ENCODE results near the gene TOLLIP.
A peak's percentile ranks its signal among the peaks of the same experiment; 100 is the strongest.
"Not testable (repeated sequence)": the region's sequence is repeated elsewhere in the genome, so short reads cannot be mapped to it uniquely, and the experiment has no call there.

Gene TOLLIP

GRCh38 chr11:1343391-1344055, 34.1 kb upstream of the TOLLIP start:
- DNase-seq = no peak

- DNase-seq = no peak
Measured at GRCh38 chr11:1342946-1343345, 33.5 kb upstream of the TOLLIP start.

DNA sequence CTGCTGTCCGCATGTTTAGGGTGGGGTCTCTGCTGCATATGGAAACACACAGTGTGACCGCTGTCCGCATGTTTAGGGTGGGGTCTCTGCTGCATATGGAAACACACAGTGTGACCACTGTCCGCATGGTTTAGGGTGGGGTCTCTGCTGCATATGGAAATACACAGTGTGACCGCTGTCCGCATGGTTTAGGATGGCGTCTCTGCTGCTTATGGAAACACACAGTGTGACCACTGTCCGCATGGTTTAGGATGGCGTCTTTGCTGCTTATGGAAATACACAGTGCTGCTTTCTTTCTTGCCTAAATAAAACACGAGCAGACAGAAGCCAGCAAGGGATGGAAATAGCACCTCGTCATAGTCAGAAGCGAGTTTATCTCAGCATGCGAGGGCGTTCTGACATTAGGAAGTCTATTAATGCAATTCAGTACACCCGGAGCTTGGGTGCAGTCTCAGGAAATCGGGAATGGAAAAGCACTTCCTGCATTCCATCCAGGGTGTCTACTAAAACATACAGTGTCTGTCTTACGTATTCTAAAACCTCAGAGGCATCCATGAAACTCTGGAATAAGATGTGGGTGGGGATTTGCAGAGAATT, 32.6 kb upstream of the TOLLIP start:
- DNase-seq = no peak

DNA sequence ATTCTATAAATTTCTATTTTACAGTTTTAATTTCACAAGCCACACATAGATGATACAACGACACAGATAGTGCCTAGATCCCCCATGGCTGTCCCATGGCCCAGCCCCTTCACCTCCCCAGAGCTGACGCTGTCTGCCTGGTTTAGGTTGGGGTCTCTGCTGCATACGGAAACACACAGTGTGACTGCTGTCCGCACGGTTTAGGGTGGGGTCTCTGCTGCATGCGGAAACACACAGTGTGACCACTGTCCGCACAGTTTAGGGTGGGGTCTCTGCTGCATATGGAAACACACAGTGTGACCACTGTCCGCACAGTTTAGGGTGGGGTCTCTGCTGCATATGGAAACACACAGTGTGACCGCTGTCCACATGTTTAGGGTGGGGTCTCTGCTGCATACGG, 31.8 kb upstream of the TOLLIP start:
- not testable (repeated sequence) for DNase-seq

DNA sequence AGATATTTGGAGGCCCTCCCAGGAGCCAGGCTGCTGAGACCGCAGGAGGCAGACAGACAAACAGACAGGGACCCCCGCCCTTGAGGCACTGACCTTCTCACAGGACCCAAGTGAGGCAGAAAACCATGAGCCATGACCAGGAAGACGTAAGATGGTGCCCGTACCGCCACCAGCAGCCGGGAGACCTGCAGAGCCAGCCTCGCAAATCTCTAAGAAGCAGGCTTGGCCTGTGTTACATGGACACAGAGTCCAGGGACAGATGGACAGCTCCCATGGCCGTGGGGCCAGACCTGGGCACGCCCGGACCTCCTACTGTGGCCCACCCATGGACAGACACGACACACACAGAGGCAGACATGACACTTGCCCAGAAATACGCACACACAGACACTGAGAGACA, 30.7 kb upstream of the TOLLIP start:
- no peak for DNase-seq

DNA sequence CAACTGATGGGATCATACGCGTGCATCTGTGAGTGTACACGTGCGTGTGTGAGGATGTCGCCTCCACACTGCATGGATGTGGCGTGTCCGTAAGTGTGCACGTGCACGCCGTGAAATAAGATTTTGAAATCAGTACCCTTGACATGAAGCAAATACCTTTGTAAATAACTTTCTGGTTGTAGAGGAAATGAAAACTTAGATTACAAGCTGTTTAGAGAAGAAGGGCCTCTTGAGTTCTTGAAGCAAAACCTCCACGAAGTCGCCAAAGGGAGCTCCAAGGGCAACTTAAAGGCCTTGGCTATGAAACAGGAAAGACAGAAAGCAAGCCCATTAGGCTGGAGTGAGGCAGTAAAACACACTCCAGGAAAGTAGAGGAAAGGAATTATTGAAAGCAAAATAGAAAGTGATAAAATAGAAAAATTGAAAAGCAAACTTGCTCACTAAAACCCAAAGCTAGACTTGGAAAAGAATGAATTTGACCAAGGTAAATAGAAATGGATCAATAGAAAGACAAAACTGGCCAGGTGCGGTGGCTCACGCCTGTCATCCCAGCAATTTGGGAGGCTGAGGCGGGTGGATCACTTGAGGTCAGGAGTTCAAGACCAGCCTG, 29.7 kb upstream of the TOLLIP start:
- no peak for DNase-seq

DNA sequence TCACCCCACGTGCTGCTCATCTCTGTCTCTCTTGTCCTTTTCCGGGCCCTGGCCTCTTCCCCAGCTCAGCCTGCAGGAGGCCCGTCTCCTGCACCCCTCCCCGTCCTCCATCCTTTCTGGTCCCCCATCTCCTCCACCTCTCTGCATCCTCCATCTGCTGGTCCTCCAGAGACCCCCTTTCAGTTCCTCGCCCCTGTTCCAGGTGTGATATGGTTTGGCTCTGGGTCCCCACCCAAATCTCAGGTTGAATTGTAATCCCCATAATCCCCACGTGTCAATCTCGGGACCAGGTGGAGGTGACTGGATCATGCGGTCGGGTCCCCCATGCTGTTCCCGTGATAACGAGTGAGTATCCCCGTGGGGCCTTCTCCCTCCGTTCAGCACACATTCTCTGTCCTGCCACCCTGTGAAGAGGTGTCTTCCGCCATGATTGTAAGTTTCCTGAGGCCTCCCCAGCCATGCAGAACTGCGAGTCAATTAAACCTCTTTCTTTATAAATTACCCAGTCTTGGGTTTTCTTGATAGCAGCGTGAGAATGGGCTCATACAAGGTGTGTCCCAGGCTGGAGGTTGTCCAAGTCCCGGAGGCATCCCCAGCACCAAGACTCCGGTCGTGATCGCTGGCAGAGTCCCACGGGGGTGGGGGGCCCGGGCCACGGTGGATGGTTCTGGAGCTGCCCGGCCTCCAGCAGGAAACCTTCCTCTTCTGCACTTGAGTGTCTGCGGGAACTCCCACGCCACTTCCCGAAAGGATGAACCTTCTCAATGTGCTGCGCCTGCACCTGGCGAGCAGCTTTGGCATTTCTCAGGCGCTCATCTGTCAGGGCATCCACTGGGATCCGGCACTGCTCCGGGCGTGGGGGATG, 29.0 kb upstream of the TOLLIP start:
- DNase-seq = peak in 1 of 5 experiments; percentile 15

GRCh38 chr11:1337647-1338007, 28.2 kb upstream of the TOLLIP start:
- DNase-seq = no peak

DNA sequence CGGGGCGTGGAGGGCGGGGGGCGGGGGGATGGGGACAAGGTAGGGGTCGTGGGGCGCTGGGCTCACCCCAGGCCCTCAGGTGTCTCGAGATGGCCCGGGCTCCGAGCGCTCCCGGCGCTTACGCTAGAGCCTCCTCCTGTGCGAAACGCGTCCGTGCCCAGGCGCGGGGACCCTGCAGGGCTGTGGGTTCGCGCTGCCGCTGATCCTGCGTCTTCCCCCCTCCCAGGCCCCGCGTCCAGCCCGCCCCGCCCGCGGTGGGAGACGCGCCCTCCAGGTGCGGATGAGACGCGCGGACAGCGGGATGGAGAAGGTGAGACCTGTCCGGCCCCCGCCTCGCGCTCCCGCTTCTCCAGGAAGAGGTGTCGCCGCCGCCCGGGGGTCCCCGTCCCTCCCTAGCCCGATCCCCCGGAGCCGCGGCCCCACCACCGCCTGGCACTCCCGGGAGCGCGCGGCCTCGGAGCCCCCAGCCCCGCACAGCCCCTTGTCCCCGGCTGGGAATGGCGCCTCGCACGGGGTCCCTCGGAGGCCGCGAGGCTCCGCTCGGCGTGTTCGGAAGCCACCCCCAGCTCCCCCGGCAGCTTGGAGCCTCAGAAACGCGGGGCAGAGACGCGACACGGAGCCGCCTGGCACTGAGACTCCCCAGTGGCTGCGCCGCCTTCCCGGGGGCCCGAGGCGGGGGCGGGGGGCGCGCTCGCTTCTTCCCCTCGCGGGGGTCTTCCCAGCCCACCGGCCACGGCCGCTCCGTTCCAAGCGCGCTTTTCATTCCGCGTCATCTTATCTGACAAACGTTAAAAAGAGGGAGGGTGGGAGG, 27.6 kb upstream of the TOLLIP start:
- DNase-seq = peak; percentile 27 to 48 (median 34)

DNA sequence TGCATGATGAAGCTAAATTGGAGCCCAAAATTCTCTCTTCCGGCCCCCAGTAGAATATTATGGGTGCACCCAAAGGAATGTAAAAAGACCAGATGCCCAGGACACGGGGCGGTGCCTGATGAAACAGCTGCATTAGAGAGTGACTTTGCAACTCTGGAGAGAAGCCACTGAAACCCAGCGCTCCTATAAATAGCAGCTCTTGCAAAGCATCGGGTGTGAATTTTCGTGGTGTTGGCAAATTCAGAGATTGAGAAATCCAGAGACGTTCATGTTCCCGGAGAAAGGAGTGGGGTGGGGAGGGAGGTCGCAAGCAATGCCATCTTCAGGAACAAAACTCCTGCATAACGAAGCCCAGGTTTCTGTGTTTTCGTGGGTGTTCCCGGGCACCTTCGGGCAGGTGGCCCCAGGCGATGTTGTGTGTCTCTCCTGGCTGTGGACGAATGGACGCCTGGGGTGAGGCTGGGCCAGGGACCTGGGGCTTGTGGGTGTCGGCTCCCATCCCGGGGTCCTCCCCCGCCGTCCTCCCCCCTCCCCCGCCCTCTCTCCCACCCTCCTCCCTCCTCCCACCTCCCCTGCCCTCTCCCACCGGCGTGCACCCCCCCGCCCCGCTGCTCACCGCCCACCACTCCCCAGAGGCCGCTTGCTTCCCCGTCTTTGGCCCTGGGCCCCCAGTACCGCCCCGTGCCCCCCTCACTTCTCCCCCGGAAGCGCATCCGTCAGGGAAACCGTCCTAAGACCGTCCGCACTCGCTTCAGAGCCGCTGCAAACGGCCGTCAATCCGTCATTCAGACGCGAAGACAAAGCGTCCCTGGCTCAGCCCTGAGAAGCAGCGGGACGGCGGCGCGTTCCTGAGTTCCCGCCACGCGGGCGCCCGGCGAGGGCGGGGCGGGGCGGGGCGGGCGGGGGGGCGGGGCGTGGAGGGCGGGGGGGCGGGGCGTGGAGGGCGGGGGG, 26.7 kb upstream of the TOLLIP start:
- DNase-seq = peak; percentile 24 to 68 (median 43)

- no peak for DNase-seq
Measured at GRCh38 chr11:1335264-1335810, 25.9 kb upstream of the TOLLIP start.

DNA sequence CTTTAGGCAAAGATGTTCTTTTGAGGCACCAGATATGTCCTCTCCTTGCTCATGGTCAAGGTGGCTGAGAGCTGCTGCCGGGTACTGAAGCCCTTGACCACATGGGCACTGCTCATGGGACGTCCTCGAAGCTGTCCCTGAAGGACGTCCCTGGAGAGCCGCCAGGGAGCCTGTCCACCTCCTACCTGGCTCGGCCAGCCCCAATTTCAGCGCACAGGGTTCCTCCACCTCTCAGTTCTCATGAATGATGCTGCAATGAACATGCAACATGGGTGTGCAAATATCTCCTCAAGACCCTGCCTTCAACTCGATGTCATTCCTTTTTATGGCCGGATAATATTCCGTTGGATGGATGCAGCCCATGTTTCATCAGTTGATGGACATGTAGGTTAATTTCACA, 24.4 kb upstream of the TOLLIP start:
- no peak for DNase-seq

GRCh38 chr11:1333091-1333772, 23.8 kb upstream of the TOLLIP start:
- no peak for DNase-seq

GRCh38 chr11:1330473-1330872, 21.0 kb upstream of the TOLLIP start:
- DNase-seq = peak in 1 of 5 experiments; percentile 19

DNA sequence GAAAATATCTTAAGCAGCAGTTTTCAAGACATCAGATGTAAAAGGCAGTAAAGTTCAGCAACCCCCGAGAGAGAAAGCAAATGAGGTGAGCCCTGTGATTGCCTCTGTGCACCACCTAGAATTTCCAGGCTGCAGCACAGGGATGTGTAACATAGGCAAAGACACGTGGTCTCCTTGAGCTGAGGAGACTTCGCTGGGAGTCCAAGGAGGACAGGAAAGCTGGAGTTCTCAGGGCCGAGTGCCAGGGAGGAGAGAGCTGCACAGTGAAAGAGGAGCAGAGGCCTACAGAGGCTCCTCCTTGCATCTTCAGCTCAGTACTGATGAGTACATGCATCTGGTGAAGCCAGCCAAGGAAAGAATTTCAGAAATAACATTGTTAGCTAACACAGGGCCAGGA, 17.6 kb upstream of the TOLLIP start:
- DNase-seq = no peak

DNA sequence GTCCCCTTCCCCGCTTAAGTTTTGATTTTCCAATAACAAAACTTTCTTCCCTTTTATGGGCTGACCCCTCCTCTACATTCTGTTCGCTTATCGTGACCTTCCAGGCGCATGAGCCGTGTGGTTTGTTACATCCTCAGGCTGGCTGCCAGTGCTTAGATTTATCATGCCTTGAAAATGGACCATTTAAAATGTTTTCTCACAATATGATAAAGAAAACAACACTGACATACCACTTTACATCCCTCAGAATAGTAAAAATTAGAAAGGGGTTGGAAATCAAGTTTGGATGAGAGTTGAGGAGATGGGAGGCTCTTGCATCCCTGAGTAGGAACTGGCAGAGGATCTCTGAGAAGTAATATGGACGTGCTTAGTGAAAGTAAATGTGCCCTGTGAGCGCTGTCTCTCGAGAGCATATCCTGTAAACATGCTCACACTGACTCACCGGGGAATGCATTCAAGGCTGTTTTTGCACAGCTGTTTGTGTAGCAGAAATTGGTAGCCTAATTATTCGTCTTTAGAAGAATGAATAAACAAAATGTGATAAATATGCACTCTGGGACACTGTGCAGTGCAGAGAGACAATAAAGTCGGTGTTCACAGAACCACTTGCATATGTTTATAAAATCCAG, 17.1 kb upstream of the TOLLIP start:
- DNase-seq = no peak

- DNase-seq = no peak
Measured at GRCh38 chr11:1323774-1324173, 14.3 kb upstream of the TOLLIP start.

DNA sequence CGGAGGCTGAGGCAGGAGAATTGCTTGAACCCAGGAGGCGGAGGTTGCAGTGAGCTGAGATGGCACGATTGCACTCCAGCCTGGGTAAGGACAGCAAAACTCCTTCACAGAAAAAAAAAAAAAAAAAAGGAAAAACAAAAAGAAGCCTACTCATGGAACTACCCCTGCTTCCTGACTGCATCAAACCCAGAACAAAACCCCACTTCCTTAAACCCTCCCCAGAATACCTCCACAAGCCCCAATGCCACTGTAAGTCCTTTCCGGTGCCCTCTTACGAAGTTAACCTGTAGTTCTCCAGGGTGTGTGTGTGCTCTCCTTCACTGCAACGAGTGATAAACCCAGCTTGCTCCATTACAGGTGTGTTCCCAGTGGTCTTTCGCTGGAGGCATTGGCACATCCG, 8.6 kb upstream of the TOLLIP start:
- no peak for DNase-seq

GRCh38 chr11:1317432-1317831, 8.0 kb upstream of the TOLLIP start:
- no peak for DNase-seq

Data from T-helper 2 cell (primary cell).